Stimulated activated CD8-positive, alpha-beta memory T cell treated with anti-CD3 and anti-CD28 coated beads, Interleukin-15, amount 100 ng/mL, for 1 hour (primary cell): Measurements from ENCODE around the gene C1QTNF12.

Source experiments
- DNase-seq: peaks from one replicate; pipeline ENCODE4 v3.0.0-alpha.2; 2020; ENCODE audit warnings: low read depth

C1QTNF12 gene

DNA sequence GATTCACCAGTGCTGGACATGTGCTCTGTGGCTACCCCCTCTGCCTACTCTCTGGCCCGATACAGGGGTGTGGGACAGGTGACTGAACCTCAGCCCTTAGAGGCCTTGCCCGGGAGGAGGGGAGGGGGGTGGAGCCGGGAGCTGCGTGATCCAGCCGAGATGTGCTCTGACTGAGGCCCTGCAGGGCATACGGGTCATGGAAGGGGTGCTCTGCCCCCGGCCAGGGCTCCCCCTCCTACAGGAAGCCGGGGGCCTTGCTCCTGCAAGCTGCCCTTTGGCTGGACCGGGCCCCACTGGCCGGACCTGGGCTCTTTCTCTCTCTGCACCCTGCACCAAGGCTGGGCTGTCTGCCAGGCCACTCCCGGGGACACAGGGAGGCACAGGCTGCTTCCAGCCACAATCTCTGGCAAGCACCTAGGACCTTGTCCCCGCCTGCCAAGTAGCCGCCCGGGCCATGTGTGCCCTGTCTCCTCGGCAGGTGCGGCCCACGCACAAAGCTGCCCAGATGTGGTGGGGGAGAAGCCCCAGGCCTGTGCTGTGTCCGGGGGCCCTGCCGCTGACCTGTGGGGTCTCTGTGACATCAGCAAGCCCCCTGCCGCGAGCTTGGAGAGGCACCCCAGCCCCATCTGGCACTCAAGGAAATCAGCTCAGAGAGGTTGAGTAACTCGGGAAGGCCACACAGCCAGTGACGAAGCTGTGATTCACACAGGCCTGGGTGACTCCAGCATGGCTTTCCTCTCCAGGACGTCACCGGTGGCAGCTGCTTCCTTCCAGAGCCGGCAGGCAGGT lies 35.2 kb upstream of the C1QTNF12 start:
- DNase-seq, result no peak

DNA sequence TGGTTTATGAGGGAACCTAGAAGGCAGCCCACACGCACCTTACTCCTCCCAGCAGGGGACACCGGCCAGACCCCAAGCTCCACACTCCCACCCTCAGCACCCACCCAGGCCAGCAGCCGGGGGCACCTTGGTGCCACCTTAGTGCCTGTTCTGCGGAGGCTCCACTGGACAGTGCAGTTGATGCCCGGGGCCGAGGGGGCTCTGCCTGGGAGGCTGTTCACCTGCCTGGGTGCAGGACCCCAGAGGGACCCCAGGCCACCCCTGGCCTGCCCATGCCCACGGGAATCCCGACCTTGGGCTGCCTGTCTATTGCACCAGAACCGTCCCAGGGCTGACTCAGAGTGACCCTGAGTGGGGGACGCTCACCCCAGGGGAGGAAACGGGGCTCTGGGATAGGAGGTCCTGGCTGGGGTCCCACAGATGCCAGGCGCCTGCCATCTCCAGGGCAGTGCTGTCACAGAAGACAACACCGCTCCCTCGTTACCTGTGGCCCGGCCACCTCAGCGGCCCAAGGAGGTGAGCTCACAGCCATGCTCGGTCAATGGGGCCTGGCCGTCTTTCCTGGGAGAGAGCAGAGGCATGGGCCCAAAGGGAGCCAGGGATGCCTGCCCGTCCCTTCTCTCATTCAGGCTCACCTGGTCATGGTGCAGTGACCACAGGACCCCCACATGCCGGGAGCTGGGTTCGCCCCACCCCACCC lies 34.4 kb upstream of the C1QTNF12 start:
- DNase-seq, result no peak

DNA sequence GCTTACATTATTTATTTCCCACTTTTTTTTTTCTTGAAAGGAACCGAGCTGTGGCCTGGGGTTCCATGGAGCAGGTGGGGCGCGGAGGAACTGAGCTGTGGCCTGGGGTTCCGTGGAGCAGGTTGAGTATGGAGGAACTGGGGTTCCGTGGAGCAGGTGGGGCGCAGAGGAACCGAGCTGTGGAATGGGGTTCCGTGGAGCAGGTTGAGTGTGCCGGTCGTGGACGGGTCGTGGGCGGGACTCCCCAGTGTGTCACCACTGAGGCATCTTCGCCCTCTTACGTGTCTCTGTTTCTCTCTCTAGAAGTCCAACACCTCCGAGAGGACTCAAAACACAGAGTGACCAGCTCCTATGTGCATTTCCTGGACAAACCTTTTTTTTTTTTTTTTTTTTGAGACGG lies 32.5 kb upstream of the C1QTNF12 start:
- DNase-seq, result no peak

DNA sequence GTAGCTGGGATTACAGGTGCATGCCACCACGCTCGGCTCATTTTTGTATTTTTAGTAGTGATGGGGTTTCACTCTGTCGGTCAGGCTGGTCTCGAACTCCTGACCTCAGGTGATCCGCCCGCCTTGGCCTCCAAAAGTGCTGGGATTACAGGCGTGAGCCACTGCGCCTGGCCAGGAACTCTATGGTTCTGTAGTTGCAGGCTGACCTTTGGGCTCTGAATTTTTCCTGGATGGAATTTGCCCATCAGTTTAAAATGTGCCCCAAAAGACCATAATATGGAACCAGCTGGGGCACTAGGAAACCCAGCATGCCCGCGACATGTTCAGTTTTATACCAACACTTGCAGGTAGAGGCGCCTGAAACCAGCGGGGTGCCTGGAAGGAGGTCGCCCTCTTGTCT lies 32.1 kb upstream of the C1QTNF12 start:
- DNase-seq, result no peak

DNA sequence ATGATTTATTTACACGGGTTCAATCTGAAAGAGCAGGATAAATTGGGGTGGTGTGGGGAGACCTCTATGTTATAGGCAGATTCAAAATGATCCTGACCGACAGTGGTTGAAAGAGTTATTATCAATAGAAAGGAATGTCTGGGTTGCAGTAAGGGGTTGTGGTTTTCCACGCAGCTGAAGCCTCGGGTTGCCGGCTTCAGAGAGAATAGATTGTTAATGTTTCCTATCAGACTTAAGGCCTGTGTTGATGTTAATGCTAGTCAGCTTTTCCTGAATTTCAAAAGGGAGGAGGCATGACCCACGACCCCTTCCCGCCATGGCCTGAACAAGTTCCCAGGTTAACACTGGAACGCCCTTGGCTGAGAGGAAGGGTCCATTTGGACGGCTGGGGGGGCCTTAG lies 29.3 kb upstream of the C1QTNF12 start:
- no peak for DNase-seq

DNA sequence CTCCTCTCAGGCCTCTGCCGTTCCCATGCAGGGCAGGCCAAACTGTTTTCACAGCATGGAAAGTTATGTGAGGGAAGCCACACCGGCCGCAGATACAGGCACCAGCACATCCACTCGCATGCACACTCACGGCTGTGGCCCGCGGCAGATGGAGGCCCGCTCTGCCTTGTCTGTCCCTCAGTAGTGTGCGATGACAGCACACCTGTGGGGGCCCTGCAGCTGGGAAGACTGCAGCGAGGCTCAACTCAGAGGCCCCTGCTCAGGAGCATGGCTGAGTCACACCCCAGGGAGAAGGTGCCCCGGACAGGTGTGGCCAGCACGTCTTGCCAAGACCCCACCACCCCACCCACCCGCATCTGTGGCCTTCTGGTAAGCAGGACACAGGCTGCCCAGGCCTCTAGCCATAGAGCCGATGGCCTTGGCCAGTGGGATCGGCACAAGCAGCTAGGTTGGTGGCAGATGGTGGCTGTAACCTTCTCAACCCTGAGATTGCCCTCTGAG lies 28.5 kb upstream of the C1QTNF12 start:
- no peak for DNase-seq

DNA sequence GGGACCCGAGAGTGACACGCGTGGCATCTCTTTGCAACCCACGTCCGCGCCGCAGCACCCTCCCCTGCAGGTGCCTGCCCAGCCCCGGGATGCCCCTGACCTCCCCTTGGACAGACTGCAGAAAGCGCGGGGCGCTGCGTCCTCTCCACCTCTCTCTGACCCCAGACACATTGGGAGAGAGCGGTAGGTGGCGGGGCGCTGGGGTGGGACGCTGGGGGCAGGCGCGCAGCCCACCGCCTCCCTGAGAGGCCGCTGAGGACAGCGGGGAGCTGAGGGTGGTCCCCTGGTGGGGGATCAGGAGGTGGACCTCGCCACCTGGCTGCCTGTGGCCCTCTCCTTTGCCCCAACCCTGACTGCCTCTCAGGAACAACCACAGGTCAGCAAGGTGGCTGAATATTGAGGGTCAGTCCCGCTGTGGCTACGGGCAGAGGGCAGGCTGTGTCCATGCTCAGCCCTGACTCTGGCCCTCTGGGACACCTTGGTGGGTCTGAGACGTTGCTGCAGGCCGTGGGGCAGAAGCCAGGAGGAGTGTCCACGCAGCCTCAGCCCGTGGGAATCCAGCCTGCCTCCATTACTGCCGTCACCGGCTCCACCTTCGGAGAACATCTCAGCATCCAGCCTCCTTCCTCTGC lies 27.9 kb upstream of the C1QTNF12 start:
- DNase-seq, result no peak

DNA sequence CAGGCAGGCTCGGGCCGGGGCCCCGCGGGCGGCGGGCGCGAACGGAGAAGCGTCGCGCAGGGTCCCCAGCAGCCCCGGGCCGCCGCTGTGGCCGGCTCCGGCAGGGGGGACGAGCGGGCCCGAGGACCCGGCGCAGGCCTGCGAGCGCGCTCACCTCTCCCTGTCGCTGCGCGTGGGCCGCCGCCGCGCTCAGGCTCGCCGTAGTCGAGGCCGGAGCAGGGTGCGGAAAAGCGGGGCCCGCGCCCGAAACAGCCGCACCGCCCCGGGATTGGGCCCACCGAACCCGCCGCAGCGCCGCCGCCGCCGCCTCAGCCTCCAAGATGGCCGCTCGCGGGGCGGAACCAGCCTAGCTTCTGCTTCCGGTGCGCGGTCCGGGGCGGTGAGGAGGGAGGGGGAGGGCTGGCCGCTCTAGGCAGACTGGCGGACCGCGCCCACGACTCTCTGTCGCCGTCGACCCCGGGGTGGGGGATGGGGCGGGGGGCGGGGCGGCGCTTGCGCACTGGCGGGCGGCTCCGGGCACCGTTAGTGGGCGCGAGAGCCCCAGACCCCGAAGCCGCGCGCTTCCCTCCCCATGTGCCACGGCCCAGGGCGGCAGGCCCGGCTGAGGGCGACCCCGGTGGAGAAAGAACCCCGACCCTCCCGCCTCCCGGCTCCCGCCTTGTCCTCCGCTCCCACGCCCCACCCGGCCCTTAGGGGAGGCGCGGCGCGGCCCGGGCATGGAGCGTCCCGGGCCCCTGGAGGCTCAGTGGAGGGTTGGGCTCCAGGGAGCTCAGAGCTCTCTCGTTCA lies 27.2 kb upstream of the C1QTNF12 start, which contains the start of gene UBE2J2:
UBE2J2 (minus strand) TSS at position 343 of the 787 bp plus-strand sequence. CDS start 5,862 bp downstream, outside the sequence.
- DNase-seq, result peak; percentile 81

DNA sequence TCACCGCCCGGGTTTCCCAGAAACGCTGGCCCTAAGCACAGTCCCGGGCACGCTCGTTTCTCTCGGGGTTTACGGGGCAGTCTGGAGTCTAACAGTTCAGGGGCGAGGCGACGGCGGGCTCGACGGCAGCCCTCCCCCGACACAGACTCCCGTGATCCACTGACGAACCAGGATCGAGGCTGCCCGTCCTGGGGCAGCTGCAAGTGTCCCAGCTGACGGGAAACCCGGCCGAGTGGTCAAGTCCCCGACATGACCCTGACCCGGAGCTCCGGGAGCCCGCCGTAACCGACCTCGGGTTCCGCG lies 26.6 kb upstream of the C1QTNF12 start:
- DNase-seq, result no peak

DNA sequence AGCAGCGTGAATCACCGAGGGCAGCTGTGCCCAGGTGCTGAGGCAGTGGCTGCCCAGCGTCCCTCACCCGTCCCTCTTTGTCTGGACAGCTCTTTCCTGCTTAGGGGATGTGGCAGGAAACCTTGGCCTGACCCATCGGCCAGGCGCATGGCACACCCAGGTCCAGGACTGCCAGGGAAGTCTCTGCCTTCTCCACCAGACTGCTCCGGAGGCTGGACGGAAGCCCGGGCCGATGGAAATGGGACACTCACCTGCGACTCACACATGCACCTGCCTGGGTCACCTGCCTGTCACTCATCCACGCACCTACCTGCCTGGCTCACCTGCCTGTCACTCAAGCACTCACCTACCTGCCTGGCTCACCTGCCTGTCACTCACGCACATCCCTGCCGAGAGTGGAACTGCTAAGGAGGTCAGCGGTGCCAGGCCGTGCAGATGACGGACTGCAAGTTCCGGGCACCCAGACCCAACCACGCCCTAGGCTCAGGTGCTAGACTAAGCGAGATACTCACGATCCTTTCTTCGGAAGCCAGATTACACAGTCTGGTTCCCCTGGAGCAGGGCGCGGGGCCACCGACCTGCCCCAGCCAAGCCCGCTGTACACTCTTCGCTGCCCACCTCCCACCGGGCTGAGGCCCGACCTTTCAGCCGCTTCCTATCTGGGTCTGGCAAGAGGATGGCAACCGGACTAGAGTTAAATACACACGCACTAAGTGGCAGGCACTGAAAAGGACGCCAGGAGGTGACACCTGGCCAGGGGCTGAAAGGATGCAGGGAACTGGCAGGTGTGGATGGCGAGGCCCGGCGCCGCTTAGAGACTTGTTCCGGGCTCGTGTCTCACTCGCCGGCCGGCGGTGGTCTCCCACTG lies 26.1 kb upstream of the C1QTNF12 start:
- DNase-seq, result no peak

DNA sequence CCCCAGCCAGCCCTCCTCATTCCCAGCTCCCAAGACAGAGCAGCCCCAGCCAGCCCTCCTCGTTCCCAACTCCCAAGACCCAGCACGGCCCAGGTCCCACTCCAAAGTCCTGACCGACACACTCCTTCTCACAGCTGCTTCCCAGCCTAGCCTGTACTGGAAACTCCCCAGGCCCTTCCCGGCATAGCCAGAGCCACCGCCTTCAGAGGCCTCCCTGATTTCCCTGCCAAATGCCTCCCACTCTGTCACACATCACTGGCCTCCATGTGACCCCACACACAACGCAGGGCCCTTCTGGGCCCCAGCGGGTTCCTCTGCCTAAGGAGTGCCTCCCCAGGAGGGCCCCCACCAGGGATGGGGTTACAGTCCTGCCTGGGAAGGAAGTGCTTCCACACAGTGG lies 24.3 kb upstream of the C1QTNF12 start:
- DNase-seq, result no peak

DNA sequence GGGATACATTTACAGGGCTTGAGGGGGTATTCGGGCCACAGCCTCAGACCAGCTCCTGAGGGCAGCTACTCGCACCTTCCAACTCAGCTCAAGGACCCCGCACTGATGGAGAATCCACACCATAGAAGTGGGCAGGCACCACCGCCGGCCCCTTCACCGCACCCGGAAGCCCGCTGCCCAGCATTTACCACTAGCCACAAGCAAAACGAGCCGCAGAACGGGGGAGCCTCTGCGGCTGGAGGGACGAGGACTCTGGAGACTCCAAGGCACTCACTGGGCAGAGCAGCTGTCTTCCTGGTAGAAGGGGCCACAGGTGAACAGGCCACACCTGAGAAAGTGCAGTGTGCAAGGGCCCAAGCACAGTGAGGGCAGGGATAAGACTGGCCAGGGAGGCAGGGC lies 21.8 kb upstream of the C1QTNF12 start:
- DNase-seq, result no peak

DNA sequence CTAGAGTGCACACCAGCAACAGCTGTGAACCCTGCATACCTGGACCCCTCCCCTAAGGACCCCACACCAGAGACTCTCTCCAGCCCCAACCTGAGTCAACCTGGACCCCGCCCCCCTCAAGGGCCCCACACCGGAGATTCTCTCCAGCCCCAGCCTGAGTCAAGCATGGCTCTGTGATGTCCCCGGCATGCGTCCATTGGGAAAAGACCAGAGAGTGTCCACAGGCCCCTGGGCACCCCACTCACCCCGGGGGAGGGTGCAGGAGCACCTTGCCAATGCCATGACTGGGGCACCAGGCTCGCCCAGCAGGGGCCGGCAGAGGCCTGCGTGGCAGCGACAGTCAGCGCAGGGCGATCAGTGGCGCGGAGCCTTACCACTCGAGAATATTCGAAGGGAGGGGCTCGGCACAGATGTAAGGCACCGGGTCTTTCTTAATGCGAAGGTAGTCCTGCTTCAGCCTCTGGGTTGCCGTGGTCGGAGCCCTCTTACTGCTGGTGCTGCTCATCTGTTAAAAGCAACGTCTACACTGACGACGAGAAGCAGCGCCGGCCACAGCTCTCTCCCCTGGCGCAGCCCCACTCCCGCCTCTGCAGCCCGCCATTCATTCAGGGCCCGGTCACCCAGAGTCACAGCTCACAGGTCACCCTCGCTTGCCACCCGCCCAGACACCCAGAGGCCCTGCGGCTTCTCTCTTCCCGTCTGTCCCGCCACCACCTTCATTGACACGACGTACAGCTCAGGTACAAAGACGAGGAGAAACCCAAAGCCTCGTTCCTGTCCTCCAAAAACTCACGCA lies 21.2 kb upstream of the C1QTNF12 start:
- no peak for DNase-seq

DNA sequence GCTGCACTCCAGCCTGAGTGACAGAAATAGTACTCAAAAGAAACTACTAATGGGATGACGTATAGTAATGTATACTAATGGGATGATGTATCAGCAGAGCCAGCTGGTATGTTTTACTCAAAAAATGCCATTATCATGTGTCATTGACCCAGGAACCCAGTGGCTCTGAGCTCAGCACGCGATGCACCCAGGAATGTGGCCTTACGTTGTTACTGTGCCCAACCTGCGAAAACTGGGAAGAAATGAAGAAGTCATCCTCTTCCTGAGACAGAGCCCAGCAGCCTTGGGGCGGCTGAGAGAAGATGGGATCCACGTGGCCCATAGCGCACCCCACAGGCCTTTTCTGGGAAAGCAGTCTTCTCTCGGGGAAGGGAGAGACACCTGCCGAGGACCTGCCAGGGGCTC lies 18.3 kb upstream of the C1QTNF12 start:
- DNase-seq, result no peak

DNA sequence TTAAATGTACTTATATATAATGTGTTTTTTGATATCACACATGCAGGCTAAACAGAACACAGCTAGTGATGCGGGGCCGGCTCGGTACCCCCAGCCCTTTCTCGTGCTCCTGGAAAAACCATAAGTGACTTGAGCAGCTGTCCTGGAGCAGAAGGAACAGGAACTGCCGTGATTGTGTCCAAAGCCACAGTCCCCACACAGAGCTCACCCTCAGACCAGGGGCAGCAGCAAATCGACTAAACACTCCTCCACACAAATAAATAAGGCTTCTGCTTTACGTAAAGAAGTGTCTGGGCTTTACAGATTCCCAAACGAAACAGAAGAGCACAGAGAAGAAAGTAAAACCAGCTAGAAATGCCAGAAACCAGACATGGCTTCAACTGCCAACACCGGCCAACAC lies 17.5 kb upstream of the C1QTNF12 start:
- no peak for DNase-seq

DNA sequence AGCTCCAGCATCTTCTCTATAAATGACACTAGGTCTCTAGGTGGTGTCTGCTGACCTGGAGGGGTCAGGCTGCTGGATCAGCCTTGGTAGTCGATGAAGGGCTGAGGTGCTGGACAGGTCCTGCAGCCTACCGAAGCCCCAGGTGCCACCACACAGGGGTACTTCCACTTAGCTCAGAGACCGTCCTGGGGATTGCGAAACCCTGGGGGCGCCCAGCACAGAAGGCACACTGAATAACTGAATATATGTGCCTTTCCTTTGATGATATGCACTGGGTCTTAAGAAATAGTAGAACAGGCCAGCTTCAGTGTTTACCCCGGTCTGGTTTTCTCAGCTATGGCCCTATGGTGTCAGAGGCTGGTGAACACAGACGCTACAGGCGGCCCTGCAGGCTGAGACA lies 16.2 kb upstream of the C1QTNF12 start:
- DNase-seq, result no peak

DNA sequence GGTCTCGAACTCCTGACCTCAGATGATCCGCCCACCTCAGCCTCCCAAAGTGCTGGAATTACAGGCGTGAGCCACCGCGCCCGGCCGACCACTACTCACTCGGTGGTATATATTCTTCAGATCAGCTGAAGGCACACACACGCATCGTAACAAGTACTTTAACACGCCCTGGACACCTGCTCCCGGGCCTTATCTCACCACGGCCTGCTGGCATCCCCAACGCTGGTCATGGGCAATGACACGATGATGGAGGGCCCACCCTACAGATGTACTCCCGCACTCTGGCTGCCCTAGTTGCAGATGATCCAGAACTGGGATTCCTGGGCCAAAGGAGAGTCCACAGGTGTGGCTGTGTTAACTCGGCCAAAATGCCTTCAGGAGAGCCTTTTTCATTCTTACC lies 15.5 kb upstream of the C1QTNF12 start:
- DNase-seq, result no peak

DNA sequence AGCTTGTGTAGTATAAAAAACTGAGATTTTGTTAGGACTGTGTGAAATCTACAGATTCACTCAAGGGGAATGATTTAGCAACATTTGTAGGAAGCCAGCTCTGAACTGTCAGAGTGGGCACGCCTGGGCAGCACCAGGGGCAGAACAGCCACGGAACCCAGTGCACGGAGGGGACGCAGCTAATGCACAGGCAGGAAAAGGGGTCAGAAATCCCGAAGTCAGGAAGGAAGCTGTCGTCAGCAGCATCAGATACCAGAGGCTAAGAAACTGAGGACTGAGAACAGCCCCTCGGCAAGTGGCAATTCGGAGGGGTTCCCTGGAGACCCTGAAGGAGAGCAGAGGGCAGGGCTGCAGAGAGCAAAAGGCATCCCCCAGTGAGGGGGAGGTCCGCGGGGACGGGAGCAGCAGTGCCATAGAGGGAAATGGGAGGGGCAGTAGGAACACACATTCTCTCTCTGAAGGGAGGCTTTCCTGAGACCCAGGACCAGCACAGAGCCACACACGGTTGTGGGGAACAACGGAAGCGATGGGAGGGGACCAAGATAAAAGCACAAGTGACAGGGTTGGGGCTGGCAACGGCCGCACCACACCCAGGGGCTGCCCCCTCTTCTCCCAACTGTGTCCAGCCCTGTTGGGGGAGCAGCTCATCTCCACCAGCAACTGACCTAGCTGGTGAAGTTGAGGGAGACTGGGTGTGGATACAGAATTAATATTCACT lies 14.5 kb upstream of the C1QTNF12 start:
- DNase-seq, result no peak

DNA sequence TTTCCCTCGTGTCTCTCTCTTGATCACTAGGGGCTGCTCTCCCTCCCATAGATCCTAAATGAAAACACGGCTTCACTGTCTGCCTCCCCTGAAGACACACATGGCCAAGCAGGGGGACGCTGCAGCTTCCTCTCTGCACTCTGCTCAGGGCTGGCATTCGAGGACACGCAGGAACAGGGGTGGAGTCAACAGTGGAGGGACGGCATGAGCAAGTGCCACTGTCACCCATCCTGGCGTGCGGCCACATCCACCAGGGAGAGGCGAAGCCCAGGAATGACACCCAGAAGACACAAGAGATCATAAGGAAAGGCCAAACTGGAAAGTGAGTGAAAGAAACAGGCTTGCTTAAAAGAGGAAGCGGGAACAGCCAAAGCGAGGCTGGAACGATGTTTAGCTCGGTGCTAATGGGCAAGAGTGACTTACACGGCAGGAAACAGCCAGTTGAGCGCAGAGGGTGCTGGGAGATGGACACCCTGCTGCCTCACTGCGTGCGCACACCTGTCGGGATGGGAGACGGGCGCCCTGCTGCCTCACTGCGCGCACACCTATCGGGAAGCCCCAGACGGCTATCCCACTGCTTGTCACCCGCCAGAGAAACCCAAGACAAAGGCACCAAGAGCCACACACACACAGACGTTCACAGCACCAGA lies 13.6 kb upstream of the C1QTNF12 start:
- no peak for DNase-seq
